Loucy (cell line): ENCODE measurements around the gene PLA2G4E.

Source experiments
- H2AFZ ChIP-seq: fragments of 200-600 bp; sonication (generic); 2 replicates; pipeline ENCODE4 v1.6.0; 2016; ENCODE audit warnings: antibody characterized with exemption, mild to moderate bottlenecking, low read length, moderate library complexity
- H3F3A ChIP-seq: fragments of 200-600 bp; 2 replicates; pipeline ENCODE4 v1.6.0; 2016; ENCODE audit warnings: antibody characterized with exemption, low read depth, mild to moderate bottlenecking
- H3K27me3 ChIP-seq: fragments of 200-600 bp; sonication (generic); 2 replicates; pipeline ENCODE4 v1.6.1; 2014; ENCODE audit warnings: low read length, mild to moderate bottlenecking; ENCODE audit not compliant: insufficient read depth, poor library complexity, severe bottlenecking
- H3K36me3 ChIP-seq: fragments of 200-600 bp; sonication (generic); 2 replicates; pipeline ENCODE4 v1.6.1; 2016; ENCODE audit warnings: low read length; ENCODE audit not compliant: insufficient read depth
- H3K4me1 ChIP-seq: fragments of 200-600 bp; sonication (generic); 2 replicates; pipeline ENCODE4 v1.5.1; 2014; ENCODE audit warnings: low read length, mild to moderate bottlenecking; ENCODE audit not compliant: insufficient read depth, poor library complexity, severe bottlenecking
- H3K4me2 ChIP-seq: fragments of 200-600 bp; sonication (generic); 2 replicates; pipeline ENCODE4 v1.6.0; 2014; ENCODE audit warnings: antibody characterized with exemption, low read length, low read depth, mild to moderate bottlenecking; ENCODE audit not compliant: poor library complexity, severe bottlenecking
- H3K4me3 ChIP-seq: fragments of 200-600 bp; sonication (generic); 2 replicates; pipeline ENCODE4 v1.5.1; 2014; ENCODE audit warnings: low read length, mild to moderate bottlenecking, mixed read lengths; ENCODE audit not compliant: poor library complexity, severe bottlenecking
- H3K79me2 ChIP-seq: fragments of 200-600 bp; sonication (generic); 2 replicates; pipeline ENCODE4 v1.6.1; 2014; ENCODE audit warnings: low read length; ENCODE audit not compliant: insufficient read depth
- H3K9ac ChIP-seq: fragments of 200-600 bp; sonication (generic); 2 replicates; pipeline ENCODE4 v1.6.0; 2014; ENCODE audit warnings: mild to moderate bottlenecking, low read depth, low read length, moderate library complexity; ENCODE audit not compliant: poor library complexity, severe bottlenecking
- H3K9me2 ChIP-seq: fragments of 200-600 bp; sonication (generic); replicated peaks from 2 replicates; pipeline ENCODE4 v1.6.1; 2016; ENCODE audit warnings: low read depth, low read length, mixed read lengths
- H3K9me3 ChIP-seq: fragments of 200-600 bp; sonication (generic); 2 replicates; pipeline ENCODE4 v1.6.1; 2014; ENCODE audit warnings: mild to moderate bottlenecking, antibody characterized with exemption, low read length, low read depth; ENCODE audit not compliant: insufficient read depth
- H4K20me1 ChIP-seq: fragments of 200-600 bp; sonication (generic); 2 replicates; pipeline ENCODE4 v1.6.0; 2014; ENCODE audit warnings: antibody characterized with exemption, low read length, mild to moderate bottlenecking; ENCODE audit not compliant: insufficient read depth, poor library complexity, severe bottlenecking
- EZH2phosphoT487 ChIP-seq: fragments of 200-600 bp; IDR thresholded peaks from 2 replicates; pipeline ENCODE4 v1.6.1; 2018; ENCODE audit warnings: antibody characterized with exemption, mild to moderate bottlenecking, moderate library complexity, borderline replicate concordance
- TF ChIP-seq, protein P1 (sequence below): fragments of 200-600 bp; sonication (generic); conservative IDR thresholded peaks from 2 replicates; pipeline ENCODE4 v1.5.1; 2014; ENCODE audit warnings: mild to moderate bottlenecking, antibody characterized with exemption, low read length

Gene PLA2G4E

DNA sequence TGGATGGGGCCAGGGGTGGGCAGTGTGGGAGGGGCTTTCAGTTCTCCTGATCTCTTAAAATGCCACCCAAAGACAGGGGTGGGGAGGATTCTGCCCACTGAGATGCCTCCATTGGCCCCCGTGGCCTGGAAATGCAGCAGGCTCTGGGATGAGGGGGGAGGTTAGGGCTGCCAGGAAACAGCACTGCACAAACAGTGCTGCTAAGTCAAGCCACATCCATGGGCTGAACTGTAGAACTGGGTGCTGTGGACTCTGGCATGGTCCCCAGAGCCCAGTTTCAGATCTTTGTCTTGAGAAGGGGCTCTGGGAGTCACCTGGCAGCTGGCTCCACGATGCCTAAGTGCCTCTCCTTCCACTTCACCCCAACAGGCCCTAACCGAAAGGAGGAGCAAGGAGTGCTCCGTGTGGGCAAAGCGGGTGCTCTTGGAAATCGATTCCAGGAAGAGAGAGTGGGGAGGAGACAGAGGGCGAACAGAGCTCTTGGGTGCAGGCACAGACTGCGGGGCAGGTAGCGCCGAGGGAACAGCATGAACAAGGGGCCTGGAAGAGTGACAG lies 7.8 kb downstream of the PLA2G4E start:
- no peaks in the 10 kb centered on the region for H3K9me3 ChIP-seq
- no peak overlapping the region for H2AFZ ChIP-seq
- TF ChIP-seq, protein P1, sequence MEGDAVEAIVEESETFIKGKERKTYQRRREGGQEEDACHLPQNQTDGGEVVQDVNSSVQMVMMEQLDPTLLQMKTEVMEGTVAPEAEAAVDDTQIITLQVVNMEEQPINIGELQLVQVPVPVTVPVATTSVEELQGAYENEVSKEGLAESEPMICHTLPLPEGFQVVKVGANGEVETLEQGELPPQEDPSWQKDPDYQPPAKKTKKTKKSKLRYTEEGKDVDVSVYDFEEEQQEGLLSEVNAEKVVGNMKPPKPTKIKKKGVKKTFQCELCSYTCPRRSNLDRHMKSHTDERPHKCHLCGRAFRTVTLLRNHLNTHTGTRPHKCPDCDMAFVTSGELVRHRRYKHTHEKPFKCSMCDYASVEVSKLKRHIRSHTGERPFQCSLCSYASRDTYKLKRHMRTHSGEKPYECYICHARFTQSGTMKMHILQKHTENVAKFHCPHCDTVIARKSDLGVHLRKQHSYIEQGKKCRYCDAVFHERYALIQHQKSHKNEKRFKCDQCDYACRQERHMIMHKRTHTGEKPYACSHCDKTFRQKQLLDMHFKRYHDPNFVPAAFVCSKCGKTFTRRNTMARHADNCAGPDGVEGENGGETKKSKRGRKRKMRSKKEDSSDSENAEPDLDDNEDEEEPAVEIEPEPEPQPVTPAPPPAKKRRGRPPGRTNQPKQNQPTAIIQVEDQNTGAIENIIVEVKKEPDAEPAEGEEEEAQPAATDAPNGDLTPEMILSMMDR: no peak
- no peak for TF ChIP-seq EZH2phosphoT487
- H3K4me1 ChIP-seq: no peaks in the 10 kb centered on the region
- no peak overlapping the region for H3K9ac ChIP-seq
- H3K9me2 ChIP-seq: no peaks in the 10 kb centered on the region
- H3K79me2 ChIP-seq: no peaks in the 10 kb centered on the region
- no peak overlapping the region for H3K4me3 ChIP-seq
- no peaks in the 10 kb centered on the region for H3F3A ChIP-seq
- H3K36me3 ChIP-seq: no peaks in the 10 kb centered on the region
- H4K20me1 ChIP-seq: no peaks in the 10 kb centered on the region
- H3K27me3 ChIP-seq: no peaks in the 10 kb centered on the region
- no peak overlapping the region for H3K4me2 ChIP-seq

DNA sequence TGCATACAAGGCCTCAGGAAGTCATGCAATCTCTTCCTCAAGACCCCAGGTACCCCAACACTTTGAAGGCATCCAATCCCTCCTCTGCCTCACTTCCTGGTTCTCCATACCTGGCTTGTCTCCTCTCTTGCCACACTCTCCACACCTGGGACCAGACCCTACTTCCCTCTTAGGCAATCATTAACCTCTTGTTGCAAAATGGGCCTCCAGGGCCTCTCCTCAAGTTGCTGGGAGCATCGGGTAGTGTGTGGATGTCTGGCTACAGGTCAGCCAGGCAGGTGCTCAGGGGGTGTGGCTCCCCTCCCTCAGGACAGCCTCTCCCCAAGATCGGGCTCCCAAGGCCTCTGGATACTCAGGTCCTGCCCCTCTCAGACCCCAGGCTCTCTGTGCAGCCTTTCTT lies 8.6 kb downstream of the PLA2G4E start:
- Histone ChIP-seq H4K20me1 (no peaks in the 10 kb centered on the region), H3K79me2 (no peaks in the 10 kb centered on the region), H3K4me1 (no peaks in the 10 kb centered on the region), H3K4me3 (no peak overlapping the region), H3K36me3 (no peaks in the 10 kb centered on the region), H3K9me2 (no peaks in the 10 kb centered on the region), H3K9me3 (no peaks in the 10 kb centered on the region), H3K9ac (no peak overlapping the region), H3K4me2 (no peak overlapping the region), H3F3A (no peaks in the 10 kb centered on the region), H3K27me3 (no peaks in the 10 kb centered on the region), H2AFZ (no peak overlapping the region)
- TF ChIP-seq EZH2phosphoT487: no peak
- TF ChIP-seq, protein P1: no peak

DNA sequence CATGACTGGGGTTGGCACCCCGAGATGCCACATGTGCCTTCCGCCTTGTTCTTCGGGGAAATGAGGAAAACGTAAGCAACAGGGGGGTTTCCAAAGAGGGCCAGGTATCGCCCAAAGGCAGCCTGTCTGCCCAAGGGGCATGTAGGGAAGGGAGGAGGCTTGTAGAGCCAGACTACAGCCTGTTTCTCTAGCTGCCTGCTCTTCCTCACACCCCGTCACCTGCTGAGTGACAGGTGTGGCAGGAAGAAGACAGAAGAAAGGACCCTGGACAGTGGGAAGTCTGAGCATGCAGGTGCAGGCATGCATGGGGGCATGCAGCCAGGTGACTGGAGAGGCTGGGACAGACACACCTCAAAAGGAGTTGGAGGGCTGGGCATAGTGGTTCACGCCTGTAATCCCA lies 9.8 kb downstream of the PLA2G4E start:
- H3K4me3 ChIP-seq: no peak overlapping the region
- H3K9me3 ChIP-seq: no peaks in the 10 kb centered on the region
- no peaks in the 10 kb centered on the region for H3K9me2 ChIP-seq
- no peaks in the 10 kb centered on the region for H3K36me3 ChIP-seq
- no peak overlapping the region for H2AFZ ChIP-seq
- no peaks in the 10 kb centered on the region for H3K79me2 ChIP-seq
- no peaks in the 10 kb centered on the region for H3K27me3 ChIP-seq
- TF ChIP-seq, protein P1: no peak
- no peak for TF ChIP-seq EZH2phosphoT487
- H4K20me1 ChIP-seq: no peaks in the 10 kb centered on the region
- no peaks in the 10 kb centered on the region for H3F3A ChIP-seq
- no peak overlapping the region for H3K4me2 ChIP-seq
- H3K4me1 ChIP-seq: no peaks in the 10 kb centered on the region
- no peak overlapping the region for H3K9ac ChIP-seq
